ENCODE measurements around the gene FOSL1.

GRCh38 chr11:65867284-65868071 is 32.7 kb downstream of the FOSL1 start:
- TF ChIP-seq, protein P1, sequence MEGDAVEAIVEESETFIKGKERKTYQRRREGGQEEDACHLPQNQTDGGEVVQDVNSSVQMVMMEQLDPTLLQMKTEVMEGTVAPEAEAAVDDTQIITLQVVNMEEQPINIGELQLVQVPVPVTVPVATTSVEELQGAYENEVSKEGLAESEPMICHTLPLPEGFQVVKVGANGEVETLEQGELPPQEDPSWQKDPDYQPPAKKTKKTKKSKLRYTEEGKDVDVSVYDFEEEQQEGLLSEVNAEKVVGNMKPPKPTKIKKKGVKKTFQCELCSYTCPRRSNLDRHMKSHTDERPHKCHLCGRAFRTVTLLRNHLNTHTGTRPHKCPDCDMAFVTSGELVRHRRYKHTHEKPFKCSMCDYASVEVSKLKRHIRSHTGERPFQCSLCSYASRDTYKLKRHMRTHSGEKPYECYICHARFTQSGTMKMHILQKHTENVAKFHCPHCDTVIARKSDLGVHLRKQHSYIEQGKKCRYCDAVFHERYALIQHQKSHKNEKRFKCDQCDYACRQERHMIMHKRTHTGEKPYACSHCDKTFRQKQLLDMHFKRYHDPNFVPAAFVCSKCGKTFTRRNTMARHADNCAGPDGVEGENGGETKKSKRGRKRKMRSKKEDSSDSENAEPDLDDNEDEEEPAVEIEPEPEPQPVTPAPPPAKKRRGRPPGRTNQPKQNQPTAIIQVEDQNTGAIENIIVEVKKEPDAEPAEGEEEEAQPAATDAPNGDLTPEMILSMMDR (IDR thresholded peaks at IDR 0.05; ENCODE audit: insufficient read depth, low read depth, low read length), result no peak
- TF ChIP-seq EZH2 (IDR thresholded peaks at IDR 0.05; ENCODE audit: insufficient read depth, low read length), result no peak
